Activated effector memory CD4-positive, alpha-beta T cell treated with Interleukin-2 at 50 U/mL for 16 hours (primary cell): ENCODE measurements around the gene PCDH1.
A peak's percentile ranks its signal among the peaks of the same experiment; 100 is the strongest.
"Not testable (repeated sequence)": the region's sequence is repeated elsewhere in the genome, so short reads cannot be mapped to it uniquely, and the experiment has no call there.

Experiments
- DNase-seq: peaks from one replicate; pipeline ENCODE4 v3.0.0-alpha.2; 2020

PCDH1 gene

GRCh38 chr5:141897425-141897824, 19.2 kb upstream of the PCDH1 start:
- DNase-seq, result no peak

GRCh38 chr5:141890429-141890828, 12.2 kb upstream of the PCDH1 start:
- not testable (repeated sequence) for DNase-seq

GRCh38 chr5:141889282-141889871, 11.2 kb upstream of the PCDH1 start:
- DNase-seq, result no peak

GRCh38 chr5:141883892-141884318, 5.7 kb upstream of the PCDH1 start:
- no peak for DNase-seq

GRCh38 chr5:141883184-141883891, 5.1 kb upstream of the PCDH1 start:
- DNase-seq, result no peak

GRCh38 chr5:141882594-141883183, 4.5 kb upstream of the PCDH1 start:
- no peak for DNase-seq

- DNase-seq, result no peak
Measured at GRCh38 chr5:141881886-141882285, 3.7 kb upstream of the PCDH1 start.

GRCh38 chr5:141880961-141881801, 3.0 kb upstream of the PCDH1 start:
- DNase-seq, result no peak

GRCh38 chr5:141879941-141880738, 1.9 kb upstream of the PCDH1 start:
- no peak for DNase-seq

GRCh38 chr5:141879426-141879759, 1.2 kb upstream of the PCDH1 start:
- no peak for DNase-seq

GRCh38 chr5:141878711-141879425, 658 bp upstream of the PCDH1 start:
- DNase-seq, result peak; percentile 76

GRCh38 chr5:141877356-141878185, 639 bp downstream of the PCDH1 start:
- DNase-seq, result no peak

- DNase-seq, result no peak
Measured at GRCh38 chr5:141876628-141877355, 1.4 kb downstream of the PCDH1 start.

- DNase-seq, result no peak
Measured at GRCh38 chr5:141875795-141876627, 2.2 kb downstream of the PCDH1 start.

GRCh38 chr5:141875022-141875740, 3.0 kb downstream of the PCDH1 start:
- no peak for DNase-seq

- DNase-seq, result no peak
Measured at GRCh38 chr5:141874262-141874964, 3.8 kb downstream of the PCDH1 start.

GRCh38 chr5:141873933-141874261, 4.3 kb downstream of the PCDH1 start:
- DNase-seq, result no peak
